HG03064 (cell line): ENCODE measurements around the gene ERBIN.
"Not testable (repeated sequence)": the region's sequence is repeated elsewhere in the genome, so short reads cannot be mapped to it uniquely, and the experiment has no call there.

Source experiments
- ATAC-seq: cut with Tn5 transposase; IDR thresholded peaks from one replicate; pipeline ENCODE4 v1.9.1; 2021; ENCODE audit warnings: low read depth; ENCODE audit not compliant: unreplicated experiment

The ERBIN gene

DNA sequence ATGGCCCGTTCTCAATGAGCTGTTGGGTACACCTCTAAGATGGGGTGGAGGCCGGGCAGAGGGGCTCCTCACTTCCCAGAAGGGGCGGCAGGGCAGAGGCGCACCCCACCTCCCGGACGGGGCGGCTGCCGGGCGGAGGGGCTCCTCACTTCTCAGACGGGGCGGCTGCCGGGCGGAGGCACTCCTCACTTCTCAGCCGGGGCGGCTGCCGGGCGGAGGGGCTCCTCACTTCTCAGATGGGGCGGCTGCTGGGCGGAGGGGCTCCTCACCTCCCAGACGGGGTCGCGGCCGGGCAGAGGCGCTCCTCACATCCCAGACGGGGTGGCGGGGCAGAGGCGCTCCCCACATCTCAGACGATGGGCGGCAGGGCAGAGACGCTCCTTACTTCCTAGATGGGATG, 31.3 kb downstream of the ERBIN start:
- not testable (repeated sequence) for ATAC-seq

DNA sequence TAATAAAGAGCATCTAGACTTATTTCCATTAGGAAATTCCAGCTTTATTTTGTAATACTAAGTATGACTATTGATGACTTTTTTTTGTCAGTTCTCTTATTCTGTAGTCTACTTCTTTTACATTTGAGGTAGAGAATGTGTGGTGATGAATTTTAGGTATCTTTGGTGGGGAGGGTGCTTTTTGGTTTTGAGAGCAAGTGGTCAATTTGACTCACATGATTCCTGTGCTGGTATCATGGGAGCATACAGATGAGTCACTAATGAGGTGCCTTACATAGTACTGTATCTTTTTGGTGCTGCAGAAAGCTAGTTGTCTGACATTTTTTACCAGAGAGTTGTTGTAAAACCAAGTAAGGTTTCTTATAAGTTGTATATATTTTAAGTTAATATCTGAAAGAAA, 35.3 kb downstream of the ERBIN start:
- ATAC-seq: peak; percentile 68

DNA sequence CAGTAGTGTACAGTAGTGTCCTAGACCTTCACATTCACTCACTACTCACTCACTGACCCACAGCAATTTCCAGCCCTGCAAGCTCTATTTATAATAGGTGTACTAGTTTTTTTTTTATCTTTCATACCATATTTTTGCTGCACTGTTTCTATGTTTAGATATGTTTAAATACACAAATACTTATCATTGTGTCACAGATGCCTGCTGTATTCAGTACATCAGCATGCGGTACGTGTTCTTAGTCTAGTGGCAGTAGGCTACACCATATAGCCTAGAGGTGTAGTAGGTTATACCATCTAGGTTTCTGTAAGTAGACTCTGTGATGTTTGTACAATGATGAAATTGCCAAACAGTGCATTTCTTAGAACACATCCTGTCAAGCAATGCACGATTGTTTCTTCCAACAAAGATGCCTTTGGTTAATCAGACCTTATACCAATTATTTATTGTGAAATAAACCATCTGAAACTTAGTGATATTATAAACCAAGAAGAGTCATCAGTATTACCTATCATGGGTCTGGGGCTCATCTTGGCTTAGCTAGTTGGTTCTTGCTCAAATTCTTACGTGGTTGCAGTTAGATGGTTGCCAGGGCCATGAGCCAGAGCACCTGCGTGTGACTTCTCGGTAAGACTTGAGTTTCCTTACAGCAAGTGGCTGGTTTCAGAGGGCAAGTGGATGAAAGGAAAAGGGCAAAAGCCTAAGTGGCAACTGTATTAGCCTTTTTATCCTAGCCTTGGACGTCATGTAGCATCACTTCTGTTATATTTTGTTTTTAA, 41.1 kb downstream of the ERBIN start:
- ATAC-seq: no peak

DNA sequence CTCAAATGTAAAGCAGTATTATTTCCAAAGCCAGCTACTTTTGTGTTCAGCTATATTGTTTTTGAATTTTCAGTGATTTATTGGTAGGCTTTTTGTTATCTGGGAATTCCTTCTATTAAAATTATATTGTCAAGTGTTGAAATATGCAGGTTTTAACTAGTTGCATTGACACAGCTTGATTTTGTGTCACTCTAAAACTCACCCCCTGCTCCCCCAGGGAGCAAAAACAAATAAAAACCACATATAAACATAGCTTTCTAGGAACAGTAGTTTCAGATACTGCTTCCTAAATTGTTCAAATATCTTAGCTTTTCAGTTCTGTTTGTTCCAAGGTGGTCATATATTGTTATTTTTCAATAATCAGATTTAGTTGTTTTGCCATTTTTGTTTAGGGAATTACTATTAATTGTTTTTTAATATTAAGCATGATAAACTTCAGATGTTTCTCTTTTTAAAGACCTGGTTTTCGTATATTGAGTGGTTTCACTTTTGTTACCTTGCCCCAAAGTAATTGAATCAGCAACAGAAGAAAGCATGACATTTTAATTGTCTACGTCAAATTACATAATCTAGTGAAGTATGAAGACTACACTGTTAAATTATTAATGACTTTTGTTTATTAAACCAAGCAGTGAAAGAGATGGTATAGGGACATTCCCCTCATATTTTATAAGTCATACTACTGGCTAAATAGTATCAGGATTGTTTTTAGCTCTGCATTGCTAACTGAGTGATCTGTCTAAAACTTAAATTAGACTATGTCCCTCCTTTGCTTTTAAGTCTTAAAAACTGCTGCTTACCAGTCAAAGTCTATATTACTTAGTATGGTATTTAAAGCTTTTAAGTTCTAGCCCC, 43.4 kb downstream of the ERBIN start:
- ATAC-seq: no peak

DNA sequence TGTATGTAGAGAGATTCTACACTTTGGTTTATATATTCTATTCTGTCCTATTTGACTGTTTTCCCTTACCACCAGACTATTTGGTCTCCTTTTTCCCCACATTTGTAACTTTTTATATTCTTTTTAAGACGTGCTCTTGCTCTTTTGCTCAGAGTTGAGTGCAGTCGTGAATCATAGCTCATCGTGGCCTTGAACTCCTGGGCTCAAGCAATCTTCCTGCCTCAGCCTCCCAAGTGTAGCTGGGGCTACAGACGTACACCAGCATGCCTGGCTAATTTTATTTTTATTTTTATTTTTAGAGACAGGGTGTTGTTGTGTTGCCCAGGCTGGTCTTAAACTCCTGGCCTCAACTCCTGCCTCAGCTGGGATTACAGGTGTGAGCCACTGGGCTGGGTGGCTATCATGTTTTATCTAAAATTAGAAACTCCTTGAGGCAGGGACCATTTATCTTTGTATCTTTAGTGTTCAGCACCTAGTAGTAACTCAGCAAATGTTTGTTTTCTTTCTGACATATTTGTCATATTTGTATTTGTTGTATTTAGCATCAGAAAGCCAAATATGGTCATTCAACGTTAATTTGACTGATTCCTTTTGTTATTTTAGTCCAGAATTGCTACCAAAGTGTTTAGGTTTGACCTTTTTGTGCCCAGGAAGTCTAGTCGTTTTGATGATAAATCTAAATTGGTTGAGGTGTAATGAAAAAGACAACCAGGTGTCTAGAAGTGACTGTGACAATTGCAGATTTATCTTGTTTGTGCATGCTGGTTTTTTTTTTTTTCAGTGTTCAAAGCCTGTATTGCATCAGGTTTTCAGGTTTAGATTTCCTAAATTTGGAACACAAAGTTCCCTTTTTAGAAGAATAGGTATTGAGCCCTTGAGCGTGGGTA, 44.3 kb downstream of the ERBIN start:
- no peak for ATAC-seq

DNA sequence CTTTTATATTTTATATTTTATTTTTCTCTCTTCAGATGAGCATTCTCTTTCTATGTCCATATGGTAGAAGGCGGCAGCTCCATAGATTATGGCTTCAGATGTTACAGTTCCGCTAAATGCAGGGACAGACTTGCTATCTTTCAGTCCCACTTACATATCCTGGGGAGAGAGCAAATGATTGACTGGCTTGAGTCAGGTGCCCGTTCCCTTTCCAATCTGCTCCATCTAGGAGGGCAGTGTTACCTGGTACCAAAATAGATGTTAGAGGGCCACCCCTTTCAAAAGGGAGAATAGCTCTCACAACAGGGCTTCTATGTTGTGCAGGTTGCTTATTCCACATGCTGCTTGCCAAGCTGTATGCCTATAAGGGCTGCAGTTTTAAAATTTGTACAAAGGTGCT, 45.3 kb downstream of the ERBIN start:
- ATAC-seq: no peak

DNA sequence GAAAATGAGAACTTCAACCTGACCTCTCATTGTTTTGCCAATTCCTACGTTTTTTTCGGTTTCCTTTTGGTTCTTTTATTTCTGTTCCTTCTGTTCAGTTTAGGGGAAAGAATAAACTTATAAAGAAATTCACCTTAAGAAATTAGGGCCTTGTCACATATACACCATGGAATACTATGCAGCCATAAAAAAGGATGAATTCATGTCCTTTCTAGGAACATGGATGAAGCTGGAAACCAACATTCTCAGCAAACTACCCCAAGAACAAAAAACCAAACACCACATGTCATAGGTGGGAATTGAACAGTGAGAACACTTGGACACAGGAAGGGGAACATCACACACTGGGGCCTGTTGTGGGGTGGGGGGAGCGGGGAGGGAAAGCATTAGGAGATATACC, 46.5 kb downstream of the ERBIN start:
- not testable (repeated sequence) for ATAC-seq

DNA sequence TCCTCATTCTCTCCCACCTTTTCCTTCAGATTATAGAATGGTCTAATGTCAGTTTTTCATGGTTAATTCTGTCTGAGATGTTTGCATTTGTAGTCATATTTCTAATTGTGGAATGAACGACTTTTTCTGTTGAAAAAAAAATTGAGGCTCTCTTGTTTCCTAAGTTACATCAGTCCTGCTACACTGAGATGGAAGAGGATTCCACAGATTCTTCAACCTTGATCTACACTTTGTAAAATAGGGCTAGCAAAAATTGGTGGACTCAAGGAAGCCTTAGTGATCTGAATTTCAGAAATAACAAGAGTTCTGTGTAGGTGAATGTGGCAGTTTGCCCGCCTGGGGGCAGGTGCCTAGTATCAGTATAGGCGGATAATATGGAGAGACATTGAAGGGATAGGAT, 51.9 kb downstream of the ERBIN start:
- ATAC-seq: no peak

DNA sequence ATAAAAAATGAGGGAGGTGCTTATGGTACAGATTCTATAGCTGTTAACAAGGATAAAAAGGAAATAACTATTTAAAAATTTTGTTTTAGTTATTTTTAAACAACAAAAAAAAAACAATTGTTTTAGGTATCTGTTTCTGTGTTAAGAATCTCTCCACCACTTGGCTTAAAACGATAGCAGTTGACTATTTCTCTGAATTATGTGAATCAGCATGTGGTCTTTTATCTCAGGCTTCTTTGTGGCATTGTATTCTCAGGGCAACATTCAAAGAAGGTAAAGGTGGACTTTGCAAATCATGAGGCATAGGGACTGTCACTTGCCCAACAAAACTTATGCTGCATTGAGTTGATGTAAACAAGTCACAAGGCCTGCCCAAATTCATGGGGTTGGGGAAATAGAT, 55.2 kb downstream of the ERBIN start:
- no peak for ATAC-seq

DNA sequence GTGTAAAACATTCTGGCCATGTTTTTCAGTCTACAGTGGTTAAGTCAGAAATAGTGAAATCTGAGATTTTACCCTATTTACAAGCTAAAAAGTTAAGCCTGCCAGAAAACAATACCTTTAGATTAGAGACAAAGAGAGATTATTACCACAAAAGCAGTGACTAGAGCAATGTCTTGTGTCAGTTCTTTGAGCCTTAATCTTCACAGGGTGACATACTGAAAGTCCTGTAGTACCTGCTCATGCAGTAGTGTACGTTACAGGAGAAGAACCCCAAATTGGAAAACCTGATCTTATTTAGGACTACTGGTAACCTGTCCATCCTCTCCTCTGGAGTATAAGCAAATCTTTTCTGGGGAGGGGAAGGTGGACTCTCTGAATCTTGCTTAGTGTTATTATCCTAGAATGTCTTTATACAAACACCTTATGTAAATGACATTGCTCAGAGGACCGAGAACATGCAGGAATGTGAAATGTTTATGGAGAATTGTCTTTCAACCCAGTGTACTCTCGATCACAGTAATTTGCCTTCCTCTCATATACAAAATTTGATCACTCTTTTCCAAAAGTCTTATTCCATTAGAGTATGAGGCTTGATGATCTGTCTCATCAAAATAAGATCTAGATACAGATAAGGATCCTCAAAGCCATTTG, 55.7 kb downstream of the ERBIN start:
- ATAC-seq: no peak

DNA sequence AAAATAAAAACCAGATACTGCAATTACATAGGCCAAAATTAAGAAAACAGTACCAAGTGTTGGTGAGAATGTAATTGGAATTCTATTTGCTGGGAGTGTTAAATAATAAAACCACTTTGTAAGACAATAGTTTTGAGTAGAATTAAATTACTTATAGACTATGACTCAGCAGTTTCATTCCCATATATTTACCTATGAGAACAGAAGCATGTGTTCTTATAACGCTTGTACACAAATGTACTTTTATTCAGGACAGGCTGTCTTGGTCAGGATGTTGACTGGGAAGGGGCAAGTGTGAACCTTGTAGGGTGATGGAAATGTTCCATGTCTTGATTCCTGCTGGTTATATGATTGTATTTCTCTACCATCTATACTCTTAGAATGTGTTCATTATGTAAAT, 56.3 kb downstream of the ERBIN start:
- no peak for ATAC-seq

DNA sequence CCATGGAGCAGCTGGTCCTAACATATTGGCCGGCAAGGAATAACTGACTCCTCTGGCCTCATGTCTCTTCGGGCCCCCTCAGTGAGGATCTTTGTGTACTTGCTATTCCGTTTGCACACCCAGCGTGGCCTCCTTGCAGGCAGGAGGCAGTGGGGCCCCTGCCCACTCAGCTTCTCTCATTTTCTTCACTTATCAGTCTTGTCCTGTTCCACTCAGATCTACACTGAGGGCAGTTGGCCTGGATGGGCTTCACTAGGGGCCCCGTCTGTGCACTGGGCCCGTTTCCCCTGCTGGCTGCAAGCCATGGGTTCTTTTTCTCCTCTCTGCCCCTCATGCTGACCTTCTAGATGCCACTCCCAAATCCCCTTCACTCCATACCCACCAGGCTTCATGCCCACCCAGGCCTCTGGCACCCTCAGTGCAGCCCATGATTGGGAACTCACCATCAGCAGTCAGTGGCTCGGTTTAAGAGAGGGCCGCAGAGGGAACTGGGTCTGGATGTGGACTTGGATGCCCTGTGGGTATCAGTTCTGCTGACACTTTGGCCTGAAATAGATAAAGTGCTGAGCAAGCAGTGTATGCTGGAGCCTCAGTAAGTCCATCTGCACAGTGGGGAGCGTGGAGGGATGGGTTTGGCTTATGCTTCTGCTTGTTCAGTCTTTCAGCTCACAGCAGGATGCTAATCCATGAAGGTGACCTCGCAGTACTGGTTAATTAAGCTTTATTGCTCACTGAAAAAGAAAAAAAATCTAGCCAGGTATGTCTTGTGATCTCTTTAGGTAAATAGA, 57.9 kb downstream of the ERBIN start:
- ATAC-seq: no peak

DNA sequence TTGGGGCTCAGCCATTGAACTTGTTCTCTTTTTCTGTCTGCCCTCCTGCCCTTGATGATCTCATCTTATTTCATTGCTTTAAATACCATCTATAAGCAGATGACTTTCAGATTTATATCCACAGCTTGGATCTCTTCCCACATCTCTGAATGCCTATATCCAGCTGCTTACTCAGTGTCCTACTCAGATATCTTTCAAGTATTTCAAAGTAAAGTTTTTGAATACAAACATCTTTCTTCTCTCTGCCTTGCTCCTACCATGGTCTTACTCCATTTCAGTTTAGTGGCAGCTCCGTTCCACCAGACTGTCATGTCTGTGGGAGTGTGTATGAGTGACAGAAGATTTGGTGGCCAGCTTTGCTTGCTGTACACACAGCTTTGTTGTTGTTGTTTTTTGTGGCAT, 59.7 kb downstream of the ERBIN start:
- ATAC-seq: no peak

DNA sequence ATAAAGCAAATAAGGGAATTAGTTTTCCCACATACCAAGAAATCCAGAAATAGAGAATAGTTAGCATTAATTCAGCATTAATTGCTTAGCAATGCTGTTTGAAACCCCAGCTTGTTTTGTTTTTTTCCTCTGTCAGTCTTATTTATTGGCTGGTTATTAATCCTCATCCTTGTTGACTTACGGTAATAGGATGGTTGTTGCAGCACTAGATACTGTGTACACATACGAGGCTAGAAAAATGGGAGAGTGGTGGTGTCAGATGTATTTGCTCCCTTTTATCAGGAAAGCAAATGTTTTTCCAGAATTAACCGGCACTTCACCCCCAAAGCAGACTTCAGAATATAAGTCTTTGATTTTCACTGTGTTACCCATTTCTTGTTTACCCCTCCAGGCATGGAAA, 60.4 kb downstream of the ERBIN start:
- ATAC-seq: no peak

DNA sequence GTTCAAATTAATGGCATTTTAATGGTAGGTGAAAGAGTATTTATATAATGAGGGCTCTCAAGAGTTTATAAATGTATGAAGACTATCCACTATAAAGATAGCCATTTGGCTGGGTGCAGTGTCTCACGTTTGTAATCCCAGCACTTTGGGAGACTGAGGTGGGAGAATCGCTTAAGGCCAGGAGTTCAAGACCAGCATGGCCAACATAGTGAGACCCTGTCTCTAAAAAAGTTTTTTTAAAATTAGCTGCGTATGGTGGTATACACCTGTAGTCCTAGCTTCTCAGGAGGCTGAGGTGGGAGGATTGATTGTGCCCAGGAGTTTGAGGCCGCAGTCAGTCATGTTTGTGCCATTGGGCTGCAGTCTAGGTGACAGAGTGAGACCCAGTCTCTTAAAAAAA, 61.6 kb downstream of the ERBIN start:
- ATAC-seq: no peak

DNA sequence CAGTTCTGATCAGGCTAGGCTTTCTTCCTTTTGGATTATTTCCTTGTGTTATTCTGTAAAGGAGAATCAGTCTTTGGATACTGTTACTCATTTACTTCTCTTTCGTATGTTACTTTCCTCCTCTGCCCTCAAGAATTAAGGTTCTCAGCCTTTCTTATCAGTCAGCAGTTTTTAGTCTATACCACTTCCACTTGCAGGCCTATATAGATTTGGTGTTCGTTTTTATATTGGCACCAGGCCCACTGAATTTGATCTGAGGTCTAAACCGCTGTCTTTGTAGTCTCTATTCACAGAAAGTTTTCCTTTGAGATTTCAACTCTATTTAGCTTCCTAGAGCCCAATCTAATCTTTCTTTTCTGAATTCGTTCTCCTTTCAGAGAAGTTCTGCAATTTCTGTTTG, 62.8 kb downstream of the ERBIN start:
- ATAC-seq: no peak

DNA sequence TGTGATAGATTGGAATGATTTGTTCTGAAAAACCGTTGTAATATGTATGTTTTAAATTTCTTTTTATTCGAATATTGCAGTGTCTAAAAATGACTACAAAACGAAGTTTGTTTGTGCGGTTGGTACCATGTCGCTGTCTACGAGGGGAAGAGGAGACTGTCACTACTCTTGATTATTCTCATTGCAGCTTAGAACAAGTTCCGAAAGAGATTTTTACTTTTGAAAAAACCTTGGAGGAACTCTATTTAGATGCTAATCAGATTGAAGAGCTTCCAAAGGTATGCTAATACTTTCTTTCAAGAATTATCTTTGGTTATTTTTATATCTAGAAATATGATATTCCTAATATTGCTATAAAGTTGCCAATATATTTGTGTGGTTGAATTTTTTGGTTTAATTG, 66.3 kb downstream of the ERBIN start:
- ATAC-seq: no peak

DNA sequence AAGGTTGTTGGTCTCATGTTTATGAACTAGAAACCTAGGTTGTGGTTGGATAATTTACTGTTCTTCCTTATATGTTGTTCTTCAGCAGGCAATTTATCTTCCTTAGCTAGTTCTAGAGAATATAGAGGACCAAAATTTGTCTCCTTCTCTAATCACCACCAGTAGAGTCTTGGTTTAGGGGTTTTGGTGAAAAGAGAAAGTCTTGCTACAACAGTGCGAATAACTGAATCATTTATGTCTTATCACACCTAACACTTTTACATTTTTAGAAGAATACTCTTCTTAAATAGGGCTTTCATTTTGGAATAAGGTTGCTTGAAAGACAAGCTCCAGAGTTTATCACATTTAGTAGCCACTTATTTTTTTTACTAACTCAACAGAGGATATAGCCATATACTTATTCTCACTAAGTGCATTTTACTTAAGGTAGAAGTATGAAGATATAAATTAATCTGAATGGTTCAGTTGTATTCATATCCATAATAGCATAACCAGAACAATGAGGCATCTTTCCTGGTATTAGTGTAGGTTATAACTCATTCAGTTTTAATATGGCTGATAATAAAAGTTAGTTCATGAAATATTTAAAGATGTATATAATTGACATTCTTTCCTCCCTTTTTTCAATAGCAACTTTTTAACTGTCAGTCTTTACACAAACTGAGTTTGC, 67.9 kb downstream of the ERBIN start:
- no peak for ATAC-seq

DNA sequence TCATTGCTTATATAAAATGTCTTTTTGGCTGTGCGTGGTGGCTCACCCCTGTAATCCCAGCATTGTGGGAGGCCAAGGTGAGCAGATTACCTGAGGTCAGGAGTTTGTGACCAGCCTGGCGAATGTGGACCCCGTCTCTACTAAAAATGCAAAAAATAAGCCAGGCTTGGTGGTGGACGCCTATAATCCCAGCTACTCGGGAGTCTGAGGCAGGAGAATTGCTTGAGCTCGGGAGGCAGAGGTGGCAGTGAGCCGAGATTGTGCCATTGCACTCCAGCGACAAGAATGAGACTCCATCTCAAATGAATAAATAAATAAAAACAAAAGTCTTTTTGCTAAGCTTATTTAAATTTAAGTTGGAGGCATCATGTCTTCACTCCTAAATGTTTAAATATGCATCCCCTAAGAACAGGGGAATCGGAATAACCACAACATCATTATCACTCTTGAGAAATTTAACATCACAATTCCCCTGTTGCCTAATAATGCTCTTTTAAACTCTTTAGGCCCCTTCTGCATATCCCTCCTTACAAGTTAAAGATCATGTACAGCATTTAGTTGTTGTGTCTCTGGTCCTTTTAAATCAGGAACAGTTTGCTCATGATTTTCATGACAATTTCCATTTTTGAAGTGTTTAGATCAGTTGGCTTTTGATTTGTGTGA, 72.8 kb downstream of the ERBIN start:
- no peak for ATAC-seq
